Natural killer cell (primary cell): ENCODE results near the gene ARRB1. TPM values are rescaled to one million over a fixed set of nuclear protein-coding genes. Genes with fewer than 3 reads are reported as not detected.

ENCODE experiments used
- ATAC-seq, 3 donors: fragments of 150-1000 bp in 2 of 3; fragments of 200-7000 bp in 1 of 3; cut with Tn5 transposase; 1 replicate in 1 of 3; 2 replicates in 2 of 3; pipeline ENCODE4 v1.10.0; 2021; ENCODE audit warnings: mild to moderate bottlenecking in 2 of 3, moderate library complexity in 2 of 3
- DNase-seq, 2 donors: peaks; one replicate each; pipeline versions ENCODE4 v3.0.0 to v3.0.0-alpha.2; 2013 to 2021; ENCODE audit warnings: mixed read lengths in 1 of 2
- H3K27ac ChIP-seq: one replicate; pipeline ENCODE4 v1.5.1; 2013; ENCODE audit warnings: mild to moderate bottlenecking, low read length
- H3K27me3 ChIP-seq: one replicate; pipeline ENCODE4 v1.6.1; 2013; ENCODE audit warnings: low read length; ENCODE audit not compliant: control insufficient read depth, insufficient read depth
- H3K36me3 ChIP-seq: one replicate; pipeline ENCODE4 v1.6.1; 2013; ENCODE audit warnings: low read length; ENCODE audit not compliant: control insufficient read depth, insufficient read depth
- H3K4me1 ChIP-seq: one replicate; pipeline ENCODE4 v1.6.1; 2013; ENCODE audit warnings: low read length; ENCODE audit not compliant: control insufficient read depth, insufficient read depth
- H3K4me3 ChIP-seq: one replicate; pipeline ENCODE4 v1.5.1; 2013; ENCODE audit warnings: low read length
- H3K9me3 ChIP-seq: one replicate; pipeline ENCODE4 v1.6.1; 2013; ENCODE audit warnings: low read length; ENCODE audit not compliant: control insufficient read depth, insufficient read depth
- H3K27ac Mint-ChIP-seq, 2 donors: one replicate each; pipeline ENCODE4 v1.8.0; 2022; ENCODE audit warnings: mild to moderate bottlenecking in 2 of 2, mixed read lengths in 2 of 2, moderate library complexity in 1 of 2
- H3K27me3 Mint-ChIP-seq, 2 donors: one replicate each; pipeline ENCODE4 v1.8.0; 2022; ENCODE audit warnings: low read depth in 2 of 2, mixed read lengths in 2 of 2
- H3K36me3 Mint-ChIP-seq: one replicate; pipeline ENCODE4 v1.8.0; 2022; ENCODE audit warnings: mixed read lengths
- H3K4me1 Mint-ChIP-seq, 2 donors: one replicate each; pipeline ENCODE4 v1.8.0; 2022; ENCODE audit warnings: mixed read lengths in 2 of 2
- H3K4me3 Mint-ChIP-seq: one replicate; pipeline ENCODE4 v1.8.0; 2022; ENCODE audit warnings: mild to moderate bottlenecking, moderate library complexity, mixed read lengths
- H3K9me3 Mint-ChIP-seq, 2 donors: one replicate each; pipeline ENCODE4 v1.8.0; 2022; ENCODE audit warnings: mixed read lengths in 2 of 2
- CTCF ChIP-seq: fragments of 200-600 bp; IDR thresholded peaks from one replicate; pipeline ENCODE4 v1.8.0; 2022; ENCODE audit warnings: antibody characterized with exemption
- WGBS: methylation state at CpG from one replicate; pipeline ENCODE4 v1.1.7; 2013; ENCODE audit warnings: missing lambda C conversion rate; ENCODE audit not compliant: insufficient coverage; 5-methylcytosine and 5-hydroxymethylcytosine counted together
- intact Hi-C: fragments of 100-400 bp; cut with micrococcal nuclease; formaldehyde crosslinking; loops from one replicate; pipeline ENCODE4 v1.14.2; 2022
- total RNA-seq, 4 donors: library from RNA; stranded (reverse); fragments of 120-200 nt in 1 of 4; gene quantifications; one replicate each; pipeline versions ENCODE4 v1.2.3 to v1.2.4, GENCODE V29; 2013 to 2022

The ARRB1 gene
- total RNA-seq, 3 donors from 2014 or later (not counting 1 experiment from before 2014, with no cell fraction given): 128 to 200 (median 174) TPM

- Mint-ChIP-seq H3K27me3 (peaks cover 23 to 39% of the 10 kb centered on the region in 2 donors), H3K36me3 (no peaks in the 10 kb centered on the region), H3K27ac (no peak overlapping the region), H3K4me1 (peaks cover 7 to 9% of the 10 kb centered on the region in 2 donors), H3K4me3 (no peak overlapping the region), H3K9me3 (no peaks in the 10 kb centered on the region)
- intact Hi-C loops: no loop called here
- 93% methylated on average over 2 of the region's 5 CpGs for WGBS
- Histone ChIP-seq H3K36me3 (no peaks in the 10 kb centered on the region), H3K4me1 (peaks cover 15% of the 10 kb centered on the region), H3K4me3 (no peak overlapping the region), H3K27ac (no peak overlapping the region), H3K9me3 (no peaks in the 10 kb centered on the region), H3K27me3 (peaks cover 12% of the 10 kb centered on the region)
- no peak for DNase-seq
- ATAC-seq: no peak
- TF ChIP-seq CTCF: no peak
Measured at GRCh38 chr11:75245356-75246005, 106.0 kb downstream of the ARRB1 start.

- Mint-ChIP-seq H3K27me3 (peaks cover 23 to 39% of the 10 kb centered on the region in 2 donors), H3K9me3 (no peaks in the 10 kb centered on the region), H3K36me3 (no peaks in the 10 kb centered on the region), H3K27ac (no peak overlapping the region), H3K4me1 (peaks cover 7 to 9% of the 10 kb centered on the region in 2 donors), H3K4me3 (peak overlapping the region; percentile 35)
- intact Hi-C loops: no loop called here
- H3K4me3 ChIP-seq: no peak overlapping the region
- no peaks in the 10 kb centered on the region for H3K36me3 ChIP-seq
- TF ChIP-seq CTCF: no peak
- WGBS: 84% methylated on average over 8 of the region's 10 CpGs
- H3K9me3 ChIP-seq: no peaks in the 10 kb centered on the region
- H3K27me3 ChIP-seq: peaks cover 18% of the 10 kb centered on the region
- H3K4me1 ChIP-seq: peaks cover 18% of the 10 kb centered on the region
- no peak overlapping the region for H3K27ac ChIP-seq
- ATAC-seq: no peak
- DNase-seq: no peak
Measured at GRCh38 chr11:75244052-75244814, 107.2 kb downstream of the ARRB1 start.

- intact Hi-C loops: no loop called here
Measured at GRCh38 chr11:75242722-75243600, 108.5 kb downstream of the ARRB1 start.

More at GRCh38 chr11:75242722-75243600, 108.5 kb downstream of the ARRB1 start:
- Mint-ChIP-seq H3K4me1 (peaks cover 0 to 9% of the 10 kb centered on the region in 2 donors), H3K27ac (peak overlapping the region in 1 of 2 donors; percentile 29), H3K36me3 (no peaks in the 10 kb centered on the region), H3K27me3 (peaks cover 17 to 39% of the 10 kb centered on the region in 2 donors), H3K4me3 (peak overlapping the region; percentile 77), H3K9me3 (no peaks in the 10 kb centered on the region)
- no peaks in the 10 kb centered on the region for H3K36me3 ChIP-seq
- peaks cover 15% of the 10 kb centered on the region for H3K4me1 ChIP-seq
- ATAC-seq (no peak), DNase-seq (no peak)
- no peaks in the 10 kb centered on the region for H3K9me3 ChIP-seq
- WGBS: 77% methylated on average over 16 of the region's 16 CpGs
- peaks cover 18% of the 10 kb centered on the region for H3K27me3 ChIP-seq
- H3K27ac ChIP-seq: no peak overlapping the region
- TF ChIP-seq CTCF: no peak
- no peak overlapping the region for H3K4me3 ChIP-seq
